Activated CD8-positive, alpha-beta memory T cell treated with anti-CD3 and anti-CD28 coated beads, Interleukin-2, amount 50 U/mL, for 4 hours (primary cell): Measurements from ENCODE around the gene ERF.
A peak's percentile ranks its signal among the peaks of the same experiment; 100 is the strongest.
"Not testable (repeated sequence)": the region's sequence is repeated elsewhere in the genome, so short reads cannot be mapped to it uniquely, and the experiment has no call there.

ENCODE experiments used
- DNase-seq: peaks from one replicate; pipeline ENCODE4 v3.0.0-alpha.2; 2020

Gene ERF

DNA sequence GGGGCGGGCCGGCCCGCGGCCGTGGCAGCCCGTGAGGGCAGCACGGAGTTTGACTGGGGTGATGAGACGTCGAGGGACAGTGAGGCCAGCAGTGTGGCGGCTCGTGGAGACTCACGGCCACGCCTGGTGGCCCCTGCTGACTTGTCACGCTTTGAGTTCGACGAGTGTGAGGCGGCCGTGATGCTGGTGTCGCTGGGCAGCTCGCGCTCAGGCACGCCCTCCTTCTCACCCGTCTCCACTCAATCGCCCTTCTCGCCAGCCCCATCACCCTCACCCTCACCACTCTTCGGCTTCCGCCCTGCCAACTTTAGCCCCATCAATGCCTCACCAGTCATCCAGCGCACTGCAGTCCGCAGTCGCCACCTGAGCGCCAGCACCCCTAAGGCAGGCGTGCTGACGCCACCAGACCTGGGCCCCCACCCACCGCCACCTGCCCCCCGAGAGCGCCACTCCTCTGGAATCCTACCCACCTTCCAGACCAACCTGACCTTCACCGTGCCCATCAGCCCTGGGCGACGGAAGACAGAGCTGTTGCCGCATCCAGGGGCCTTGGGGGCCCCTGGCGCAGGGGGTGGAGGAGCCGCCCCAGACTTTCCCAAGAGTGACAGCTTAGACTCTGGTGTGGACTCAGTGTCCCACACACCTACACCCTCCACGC, 18.6 kb upstream of the ERF start:
- no peak for DNase-seq

DNA sequence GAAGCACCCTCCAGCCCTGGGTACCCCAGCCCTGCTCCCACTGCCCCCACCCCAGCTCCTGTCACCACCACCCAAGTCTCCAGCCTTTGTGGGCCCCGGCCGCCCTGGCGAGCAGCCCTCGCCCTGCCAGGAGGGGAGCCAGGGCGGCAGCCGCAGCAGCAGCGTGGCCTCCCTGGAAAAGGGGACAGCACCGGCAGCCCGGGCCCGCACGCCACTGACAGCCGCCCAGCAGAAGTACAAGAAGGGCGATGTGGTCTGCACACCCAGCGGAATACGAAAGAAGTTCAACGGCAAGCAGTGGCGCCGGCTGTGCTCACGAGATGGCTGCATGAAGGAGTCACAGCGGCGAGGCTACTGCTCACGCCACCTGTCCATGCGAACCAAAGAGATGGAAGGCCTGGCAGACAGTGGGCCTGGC, 18.1 kb upstream of the ERF start:
- DNase-seq, result peak; percentile 14

DNA sequence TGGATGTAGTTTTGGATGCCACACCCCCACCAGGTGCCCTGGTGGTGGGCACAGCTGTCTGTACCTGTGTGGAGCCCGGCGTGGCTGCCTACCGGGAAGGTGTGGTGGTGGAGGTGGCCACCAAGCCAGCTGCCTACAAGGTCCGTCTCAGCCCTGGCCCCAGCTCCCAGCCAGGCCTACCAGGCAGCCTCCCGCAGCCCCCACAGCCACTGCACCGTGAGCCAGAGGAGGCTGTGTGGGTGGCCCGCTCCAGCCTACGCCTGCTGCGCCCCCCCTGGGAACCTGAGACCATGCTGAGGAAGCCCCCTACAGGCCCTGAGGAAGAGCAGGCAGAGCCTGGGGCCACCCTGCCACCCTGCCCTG, 17.6 kb upstream of the ERF start:
- DNase-seq, result no peak

DNA sequence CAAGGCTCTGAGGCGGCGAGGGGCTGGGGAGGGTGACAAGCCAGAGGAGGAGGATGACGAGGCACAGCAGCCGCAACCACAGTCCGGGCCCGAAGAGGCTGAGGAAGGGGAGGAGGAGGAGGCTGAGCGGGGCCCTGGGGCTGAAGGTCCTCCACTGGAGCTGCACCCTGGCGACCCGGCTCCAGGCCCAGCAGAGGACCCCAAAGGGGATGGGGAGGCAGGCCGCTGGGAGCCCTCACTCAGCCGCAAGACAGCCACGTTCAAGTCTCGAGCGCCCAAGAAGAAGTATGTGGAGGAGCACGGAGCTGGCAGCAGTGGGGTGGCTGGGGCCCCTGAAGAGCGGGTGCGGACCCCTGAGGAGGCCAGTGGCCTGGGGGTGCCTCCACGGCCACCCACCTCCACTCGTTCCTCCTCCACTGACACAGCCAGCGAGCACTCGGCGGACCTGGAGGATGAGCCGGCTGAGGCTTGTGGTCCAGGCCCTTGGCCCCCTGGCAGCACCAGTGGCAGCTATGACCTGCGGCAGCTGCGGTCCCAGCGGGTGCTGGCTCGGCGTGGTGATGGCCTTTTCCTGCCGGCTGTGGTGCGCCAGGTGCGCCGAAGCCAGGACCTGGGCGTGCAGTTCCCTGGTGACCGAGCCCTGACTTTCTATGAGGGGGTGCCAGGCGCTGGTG, 17.1 kb upstream of the ERF start:
- peak; percentile 15 for DNase-seq

DNA sequence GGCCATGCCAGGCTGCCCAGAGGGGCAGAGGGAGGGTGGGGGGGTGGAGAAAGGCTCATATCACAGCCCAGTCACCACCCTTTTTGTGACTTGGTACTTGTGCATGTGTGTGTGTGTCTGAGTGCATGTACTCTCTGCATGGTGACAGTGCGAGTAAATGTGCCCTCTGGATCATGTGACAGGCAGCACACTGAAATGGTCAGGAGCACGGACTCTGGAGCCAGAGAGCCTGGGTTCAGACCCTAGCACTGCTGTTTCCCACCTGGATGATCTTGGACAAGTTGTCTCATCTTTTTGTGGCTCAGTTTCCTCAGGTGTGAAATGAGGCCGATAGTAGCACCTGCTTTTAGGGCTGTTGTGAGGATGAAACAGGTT, 16.1 kb upstream of the ERF start:
- DNase-seq, result no peak

DNA sequence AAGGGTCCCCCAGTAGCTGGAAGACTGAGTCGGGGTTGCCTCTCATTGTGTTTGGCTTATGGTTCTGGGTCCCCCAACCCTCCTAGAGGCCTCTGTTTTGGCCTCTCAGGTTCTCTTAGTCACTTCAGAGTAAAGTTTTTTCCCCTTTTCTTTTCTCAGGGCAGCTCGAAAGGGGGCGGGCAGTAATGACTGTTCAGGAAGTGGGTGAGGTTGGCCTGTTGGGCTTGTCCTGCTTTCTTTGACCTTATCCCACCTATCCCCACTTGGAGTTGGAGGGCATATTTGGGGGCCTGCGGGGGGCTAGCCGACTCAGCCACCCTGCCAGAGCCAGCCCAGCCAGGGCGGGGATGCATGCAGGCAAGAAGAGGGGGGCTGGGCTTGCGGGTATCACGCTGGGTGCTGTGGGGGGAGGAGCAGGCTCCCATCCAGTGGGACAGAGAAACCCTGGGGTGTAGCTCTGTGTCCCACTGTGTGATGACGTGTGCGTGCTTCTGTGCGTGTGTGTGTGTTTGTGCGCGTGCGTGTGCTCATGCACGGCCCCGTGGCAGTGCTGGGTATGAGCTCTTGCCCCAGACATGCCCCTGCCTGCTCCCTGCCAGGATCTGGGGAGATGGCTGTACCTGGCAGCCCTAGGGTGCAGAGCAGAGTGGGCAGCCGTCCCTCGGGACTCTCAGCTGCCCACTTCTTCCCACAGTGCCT, 15.6 kb upstream of the ERF start:
- peak; percentile 50 for DNase-seq

DNA sequence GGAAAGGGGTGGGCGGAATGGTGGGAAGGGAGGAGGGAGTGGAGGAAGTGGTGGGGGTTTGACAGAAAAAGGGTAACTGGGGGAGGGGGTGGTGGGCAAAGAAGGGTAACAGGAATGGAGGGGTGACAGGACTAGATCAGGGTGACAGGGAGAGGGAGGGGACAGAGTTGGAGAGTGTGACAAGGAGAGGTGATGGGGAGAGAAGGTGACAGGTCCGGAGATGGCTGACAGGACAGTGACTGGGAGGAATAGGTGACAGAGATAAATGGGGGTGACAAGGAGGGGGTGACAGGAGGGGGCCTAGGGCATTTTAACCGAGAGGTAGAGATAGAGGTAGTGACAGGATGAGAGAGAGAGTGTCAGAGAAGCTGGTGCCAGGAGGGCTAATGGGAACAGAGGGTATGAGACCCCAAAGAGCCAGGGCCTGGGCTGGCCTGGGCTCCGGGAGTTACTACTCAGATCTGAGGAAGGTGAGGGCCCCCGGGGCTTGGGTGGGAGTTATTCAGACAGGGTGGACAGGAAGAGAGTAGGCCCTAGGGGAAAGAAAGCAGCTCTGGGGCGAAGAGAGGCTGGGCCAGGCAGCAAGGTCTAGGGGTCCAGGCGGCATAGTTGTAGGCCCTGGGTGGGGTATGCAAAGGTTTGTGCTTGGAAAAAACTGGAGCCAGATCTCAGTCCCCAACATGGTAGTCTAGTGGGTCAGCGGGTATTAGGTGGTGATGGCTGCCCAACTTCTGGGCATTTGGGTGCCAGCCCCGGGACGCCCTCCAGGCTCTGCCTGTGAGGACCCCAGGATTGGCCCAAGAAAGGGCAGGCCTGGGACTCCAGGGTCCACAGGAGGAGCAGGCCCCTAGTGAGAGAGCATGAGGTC, 14.8 kb upstream of the ERF start:
- DNase-seq, result peak; percentile 18

DNA sequence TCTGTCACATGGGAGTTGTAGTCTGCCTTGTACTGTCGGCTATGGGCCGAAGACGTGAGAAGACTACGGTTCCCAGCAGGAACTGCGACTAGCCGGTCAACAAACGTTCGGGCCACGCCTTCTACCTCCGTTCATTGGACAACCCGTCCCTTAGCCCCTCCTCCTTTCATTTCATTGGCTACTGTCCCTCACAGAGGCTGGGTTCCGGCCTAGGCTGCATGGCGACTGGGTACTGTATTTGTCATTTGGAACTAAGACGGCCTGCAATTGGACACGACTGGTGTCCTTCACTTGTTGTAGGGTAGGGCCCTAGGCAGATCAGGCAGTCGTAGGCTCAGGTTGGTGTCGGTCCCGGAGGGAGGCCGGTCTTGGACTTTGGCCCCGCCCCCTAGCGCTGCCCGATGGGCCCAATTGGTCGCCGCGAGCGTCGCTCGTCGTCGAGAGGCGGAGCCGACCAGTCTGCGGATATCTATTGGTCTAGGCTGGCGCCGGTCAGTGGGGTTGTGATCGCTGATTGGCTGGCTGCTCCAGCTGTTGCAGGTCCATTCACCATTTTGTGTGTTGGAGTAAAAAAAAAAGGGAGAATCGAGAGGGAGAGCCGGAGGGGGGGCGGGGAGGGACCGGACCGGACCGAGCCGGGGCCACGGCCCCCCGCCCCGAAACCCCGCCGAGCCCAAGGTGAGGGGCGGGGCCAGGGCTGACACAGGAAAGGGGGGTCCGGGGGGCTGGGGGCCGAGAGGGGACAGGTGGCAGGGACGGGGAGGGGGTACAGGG, 14.0 kb upstream of the ERF start, which contains the start of gene CIC:
Gene CIC (plus strand): TSS at position 549 of the 774 bp plus-strand sequence. CDS start 2,532 bp downstream, outside the sequence.
- peak; percentile 99 for DNase-seq

DNA sequence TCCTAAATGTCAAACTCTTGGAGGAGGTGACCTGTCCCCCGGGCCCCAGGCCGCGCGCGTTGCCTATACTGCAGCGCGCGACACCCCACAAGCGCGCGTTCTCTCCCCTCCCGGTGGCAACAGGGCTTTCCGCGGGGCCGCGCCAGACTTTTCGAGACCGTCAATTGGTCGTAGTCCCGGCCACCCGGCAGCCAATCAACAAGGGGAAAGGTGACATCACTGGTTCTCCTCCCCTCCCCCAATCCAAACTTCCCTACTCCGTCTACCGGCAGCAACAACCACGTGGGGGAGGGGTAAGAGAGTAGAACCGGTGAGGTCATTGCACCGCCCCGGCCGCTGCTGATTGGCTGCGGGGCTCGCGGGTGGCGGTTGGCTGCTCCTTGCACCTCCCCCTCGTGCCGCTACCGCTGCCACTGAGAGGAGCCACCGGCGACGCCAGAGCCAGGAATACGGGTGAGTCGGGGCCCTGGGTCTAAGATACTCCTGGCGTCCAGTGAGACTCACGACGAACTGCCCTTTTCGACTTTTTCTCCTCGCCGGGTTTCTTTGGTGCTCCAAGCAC, 13.3 kb upstream of the ERF start:
- DNase-seq, result peak; percentile 96

DNA sequence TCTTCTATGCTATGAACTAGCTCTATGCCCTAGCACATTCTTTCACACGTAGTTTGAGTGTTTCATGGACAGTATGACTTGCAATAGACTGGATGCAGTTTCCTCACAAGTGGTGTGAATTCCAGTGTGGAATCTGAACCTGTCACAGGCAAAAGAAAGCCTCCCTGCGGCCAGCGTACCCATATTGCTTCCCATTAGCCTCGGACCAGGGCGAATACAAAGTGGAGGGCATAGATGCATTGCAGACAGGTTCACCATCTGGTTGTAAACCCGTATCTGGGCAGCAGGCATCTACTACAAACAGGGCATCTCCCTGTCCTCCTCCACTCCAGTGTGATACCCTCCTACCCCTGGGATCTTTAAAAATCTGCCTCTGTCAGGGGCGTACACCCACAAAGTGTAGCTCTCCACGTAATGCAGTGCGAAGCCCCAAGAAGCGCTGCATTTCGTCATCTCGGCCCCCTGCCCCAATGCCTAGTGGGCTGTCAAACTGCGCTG, 12.8 kb upstream of the ERF start:
- DNase-seq, result no peak

DNA sequence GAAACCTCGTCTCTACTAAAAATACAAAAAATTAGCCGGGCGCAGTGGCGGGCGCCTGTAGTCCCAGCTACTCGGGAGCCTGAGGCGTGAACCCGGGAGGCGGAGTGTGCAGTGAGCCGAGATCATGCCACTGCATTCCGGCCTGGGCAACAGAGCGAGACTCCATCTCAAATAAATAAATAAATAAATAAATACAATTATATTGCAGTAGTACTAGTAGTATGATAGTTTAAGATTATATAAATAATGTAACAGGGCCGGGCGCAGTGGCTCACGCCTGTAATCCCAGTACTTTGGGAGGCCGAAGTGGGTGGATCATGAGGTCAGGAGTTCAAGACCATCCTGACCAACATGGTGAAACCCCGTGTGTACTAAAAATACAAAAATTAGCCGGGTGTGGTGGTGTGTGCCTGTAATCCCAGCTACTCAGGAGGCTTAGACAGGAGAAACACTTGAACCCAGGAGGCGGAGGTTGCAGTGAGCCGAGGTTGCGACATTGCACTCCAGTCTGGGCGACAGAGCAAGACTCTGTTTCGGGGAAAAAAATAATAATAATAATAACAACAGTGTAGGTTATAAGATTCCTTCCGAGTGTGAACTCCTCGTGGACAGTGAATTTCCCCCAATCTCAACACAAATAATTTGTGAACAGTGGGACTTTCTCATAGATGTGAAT, 12.1 kb upstream of the ERF start:
- not testable (repeated sequence) for DNase-seq

DNA sequence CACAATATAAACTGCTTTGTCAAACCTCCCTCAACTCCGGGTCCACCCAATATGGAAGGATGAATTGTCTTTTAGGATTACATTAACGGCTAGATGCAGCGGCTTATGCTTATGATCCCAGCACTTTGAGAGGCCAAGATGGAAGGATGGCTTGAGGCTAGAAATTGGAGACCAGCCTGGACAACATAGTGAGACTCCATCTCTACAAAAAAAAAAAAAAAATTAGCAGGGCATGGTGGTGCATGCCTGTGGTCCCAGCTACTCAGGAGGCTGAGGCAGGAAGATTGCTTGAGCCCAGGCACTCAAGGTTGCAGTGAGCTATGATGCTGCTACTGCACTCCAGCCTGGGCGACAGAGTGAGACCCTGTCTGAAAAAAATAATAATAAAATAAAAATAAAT, 11.2 kb upstream of the ERF start:
- DNase-seq, result not testable (repeated sequence)

DNA sequence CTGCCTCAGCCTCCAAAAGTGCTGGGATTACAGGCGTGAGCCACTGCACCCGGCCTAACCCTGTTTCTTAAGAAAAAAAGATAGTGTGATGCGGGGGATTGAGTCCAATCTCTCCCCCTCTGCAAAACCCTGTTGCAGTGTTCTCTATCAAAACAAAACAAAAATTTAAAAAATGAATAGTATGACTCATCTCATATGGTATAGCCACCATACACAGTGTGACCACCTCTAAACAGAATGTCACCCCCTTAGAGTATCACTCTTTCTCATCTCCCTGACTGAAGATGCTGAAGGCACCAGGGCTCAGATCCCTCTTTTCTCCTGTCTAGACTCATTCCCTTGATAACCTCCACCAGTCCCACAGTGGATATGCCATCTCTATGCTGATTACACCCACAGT, 6.8 kb upstream of the ERF start:
- no peak for DNase-seq

DNA sequence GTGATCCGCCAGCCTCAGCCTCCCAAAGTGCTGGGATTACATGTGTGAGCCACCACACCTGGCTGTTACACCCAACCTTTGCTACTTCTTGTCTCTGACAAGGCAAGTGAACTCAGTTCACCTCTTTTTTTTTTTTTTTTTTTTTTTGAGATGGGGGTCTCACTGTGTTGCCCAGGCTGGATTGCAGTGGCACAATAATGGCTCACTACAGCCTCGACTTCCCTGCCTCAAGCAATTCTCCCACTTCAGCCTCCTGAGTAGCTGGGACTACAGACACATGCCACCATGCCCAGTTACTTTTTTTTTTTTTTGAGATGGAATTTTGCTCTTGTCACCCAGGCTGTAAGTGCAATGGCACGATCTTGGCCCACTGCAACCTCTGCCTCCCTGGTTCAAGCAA, 2.9 kb upstream of the ERF start:
- not testable (repeated sequence) for DNase-seq

DNA sequence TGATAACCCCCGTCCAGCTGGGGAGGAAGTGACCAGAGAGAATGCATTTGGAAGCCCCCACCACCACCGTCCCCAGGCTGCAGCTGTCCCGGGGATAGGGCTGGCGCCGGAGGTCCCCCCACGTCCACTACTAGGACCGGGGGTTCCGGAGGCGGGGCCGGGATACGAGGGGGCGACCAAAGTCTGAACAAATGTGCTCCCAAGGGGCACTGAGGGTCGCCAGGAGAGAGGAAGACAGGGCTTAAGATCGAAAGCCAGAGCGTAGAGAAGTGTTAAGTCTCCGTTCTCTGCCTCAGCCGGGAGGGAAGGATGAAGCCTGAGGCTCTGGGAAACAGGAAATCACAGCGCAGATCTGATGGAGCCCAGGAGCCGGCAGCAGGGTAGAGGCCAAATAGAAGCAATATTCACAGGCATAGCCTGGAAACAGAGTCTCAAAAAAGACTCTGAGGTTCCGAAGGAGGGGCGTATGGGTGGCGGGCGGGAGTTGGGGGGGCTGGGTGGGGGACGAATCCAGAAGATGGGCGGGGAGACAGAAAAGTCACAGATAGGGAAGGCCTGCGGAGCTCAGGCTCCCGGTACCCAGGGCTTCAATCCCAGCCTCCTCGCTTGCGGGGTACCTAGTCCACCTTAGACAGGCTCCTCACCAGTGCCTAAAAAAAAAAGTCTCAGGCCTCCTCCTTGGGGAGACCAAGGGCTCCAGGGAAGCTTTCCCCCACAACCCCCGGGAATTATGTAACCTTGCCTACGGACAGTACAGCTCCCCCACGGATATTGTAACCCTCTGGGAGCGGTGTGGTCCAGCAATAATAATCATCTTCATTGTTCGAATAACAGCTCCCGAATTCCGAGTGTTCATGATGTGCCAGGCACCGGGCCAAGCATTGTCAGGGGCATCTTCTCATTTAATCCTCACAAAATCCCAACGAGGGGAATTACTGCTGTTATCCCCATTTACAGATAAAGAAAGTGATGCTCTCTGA, 1.1 kb upstream of the ERF start:
- no peak for DNase-seq

DNA sequence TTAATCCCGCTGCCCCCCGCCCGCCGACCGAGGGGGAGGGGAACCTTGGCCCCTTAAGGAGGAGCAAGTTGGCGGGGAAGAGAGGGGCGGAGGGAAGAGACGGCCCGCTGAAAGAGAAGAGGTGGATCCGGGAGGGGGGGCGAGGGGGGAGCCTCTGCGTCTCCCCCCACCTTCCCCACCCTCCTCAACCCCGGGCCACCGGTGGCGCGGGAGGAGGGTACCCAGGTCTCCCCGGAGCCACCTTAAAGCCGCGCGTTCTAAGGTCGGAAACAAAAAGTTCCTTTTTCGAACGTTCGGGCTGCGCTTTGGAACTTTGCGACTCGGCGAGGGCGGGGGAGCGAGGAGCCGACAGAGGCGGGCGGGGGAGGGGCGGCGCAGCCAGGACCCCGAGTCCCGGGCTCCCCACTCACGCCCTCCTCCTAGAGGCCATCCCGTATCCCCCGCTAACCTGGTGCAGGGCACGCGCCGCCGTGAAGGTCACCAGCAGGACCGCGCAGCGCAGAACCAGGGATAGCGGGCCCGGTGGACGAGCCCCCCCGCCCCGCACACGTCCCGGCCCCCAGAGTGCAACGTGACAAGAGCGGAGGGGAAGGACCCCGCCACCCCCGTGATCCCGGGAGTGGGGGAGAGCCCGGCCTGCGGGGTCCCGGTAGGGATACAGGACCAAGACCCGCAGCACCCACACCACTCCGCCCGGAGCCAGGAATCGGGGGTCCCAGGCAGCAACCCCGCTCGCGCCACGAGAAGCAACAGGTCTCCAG, 659 bp downstream of the ERF start:
- DNase-seq, result peak; percentile 79

DNA sequence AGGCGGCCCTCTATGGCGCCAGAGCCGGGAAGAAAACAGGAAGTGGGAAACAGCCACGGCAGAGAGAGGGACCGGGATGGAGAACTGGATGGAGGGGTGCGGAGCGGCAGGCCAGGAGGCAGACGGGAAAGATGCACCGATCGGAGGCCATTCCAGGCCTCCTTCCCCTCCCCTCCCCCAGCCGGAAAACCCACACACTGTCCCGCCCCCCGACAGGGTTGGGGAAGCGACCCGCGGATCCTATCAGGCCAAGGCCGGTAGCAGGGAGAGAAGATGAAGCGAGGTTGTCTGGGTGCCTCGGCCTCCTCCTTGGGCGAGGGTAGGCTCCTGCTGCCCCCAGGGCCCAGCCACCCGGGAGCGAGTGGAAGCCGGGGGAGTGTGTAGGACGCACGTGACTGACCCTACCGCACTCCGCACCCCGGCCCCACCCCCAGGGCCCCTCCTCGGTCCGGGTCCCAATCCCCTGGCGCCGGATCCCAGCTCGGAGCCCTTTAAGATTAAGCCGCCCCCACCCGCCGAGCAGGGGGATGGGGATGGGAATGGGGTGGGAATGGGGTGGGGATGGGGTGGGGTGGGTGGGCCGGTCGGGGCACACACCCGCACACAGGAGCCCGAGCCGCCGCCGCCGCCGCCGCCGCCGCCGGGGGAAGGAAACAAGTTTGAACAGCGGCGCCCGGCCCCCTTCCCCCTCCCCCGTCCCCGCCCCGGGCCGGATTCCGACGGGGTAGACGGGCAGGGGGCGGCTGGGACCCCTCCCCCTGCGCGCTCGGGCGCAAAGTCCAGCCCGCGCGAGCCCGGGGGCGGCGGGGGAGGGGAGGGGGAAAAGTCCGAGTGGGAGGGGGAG, 1.5 kb downstream of the ERF start:
- DNase-seq, result peak; percentile 63
